ENCODE measurements around the gene MCUB. TPM values are rescaled to one million over a fixed set of nuclear protein-coding genes. Genes with fewer than 3 reads are reported as not detected.

Gene MCUB
- total RNA-seq, 4 donors from 2014 or later: 20.3 to 48.6 (median 26.7) TPM

GRCh38 chr4:109698656-109699055, 138.6 kb downstream of the MCUB start:
- DNase-seq (ENCODE audit: low spot score) (no peak), ATAC-seq (ENCODE audit: low FRiP score) (no peak)
- TF ChIP-seq CTCF (IDR thresholded peaks at IDR 0.05): no peak

GRCh38 chr4:109699553-109700225, 139.6 kb downstream of the MCUB start:
- DNase-seq (ENCODE audit: low spot score) (no peak), ATAC-seq (ENCODE audit: low FRiP score) (no peak)
- TF ChIP-seq CTCF (IDR thresholded peaks at IDR 0.05): no peak

GRCh38 chr4:109701566-109702410, 141.7 kb downstream of the MCUB start:
- ATAC-seq (ENCODE audit: low FRiP score) (no peak), DNase-seq (ENCODE audit: low spot score) (no peak)
- no peak for TF ChIP-seq CTCF (IDR thresholded peaks at IDR 0.05)

GRCh38 chr4:109702950-109703663, 143.1 kb downstream of the MCUB start, which contains the start of gene CASP6:
TSS of gene CASP6 (minus strand) at chr4:109703445. CDS start at chr4:109703395, 50 bp downstream.
- peak in 2 of 3 donors; percentile 2 to 28 for TF ChIP-seq CTCF (IDR thresholded peaks at IDR 0.05)
- ATAC-seq (ENCODE audit: low FRiP score) (peak; percentile 97), DNase-seq (ENCODE audit: low spot score) (peak; percentile 64)

GRCh38 chr4:109703664-109704361, 143.8 kb downstream of the MCUB start:
- no peak for TF ChIP-seq CTCF (IDR thresholded peaks at IDR 0.05)
- ATAC-seq (ENCODE audit: low FRiP score) (no peak), DNase-seq (ENCODE audit: low spot score) (no peak)

- no peak for TF ChIP-seq CTCF (IDR thresholded peaks at IDR 0.05)
- ATAC-seq (ENCODE audit: low FRiP score) (no peak), DNase-seq (ENCODE audit: low spot score) (no peak)
Measured at GRCh38 chr4:109708435-109708834, 148.4 kb downstream of the MCUB start.

All from omental fat pad (tissue), 4 donors.